Skeletal muscle tissue (tissue), 4 donors: ENCODE results near the gene ST7. TPM values are rescaled to one million over a fixed set of nuclear protein-coding genes. Genes with fewer than 3 reads are reported as not detected.

Experiments used
- H3K27ac ChIP-seq: one replicate; pipeline ENCODE4 v1.7.0; 2013; ENCODE audit warnings: mild to moderate bottlenecking, low read depth, low read length, inconsistent platforms
- H3K27me3 ChIP-seq, 3 donors: one replicate each; pipeline ENCODE4 v1.7.0; 2013; ENCODE audit warnings: low read length in 3 of 3; ENCODE audit not compliant: control insufficient read depth in 3 of 3, insufficient read depth in 3 of 3
- H3K36me3 ChIP-seq, 3 donors: one replicate each; pipeline ENCODE4 v1.7.0; 2013; ENCODE audit warnings: low read length in 3 of 3; ENCODE audit not compliant: control insufficient read depth in 3 of 3, insufficient read depth in 3 of 3
- H3K4me1 ChIP-seq, 3 donors: one replicate each; pipeline ENCODE4 v1.7.0; 2013; ENCODE audit warnings: low read length in 3 of 3, mild to moderate bottlenecking in 3 of 3; ENCODE audit not compliant: control insufficient read depth in 3 of 3, insufficient read depth in 3 of 3
- H3K4me3 ChIP-seq, 3 donors: one replicate each; pipeline ENCODE4 v1.7.0; 2013; ENCODE audit warnings: low read length in 3 of 3
- H3K9ac ChIP-seq, 3 donors: one replicate each; pipeline ENCODE4 v1.7.0; 2013; ENCODE audit warnings: low read length in 3 of 3, mild to moderate bottlenecking in 3 of 3, moderate library complexity in 2 of 3, low read depth in 1 of 3
- H3K9me3 ChIP-seq, 3 donors: one replicate each; pipeline ENCODE4 v1.7.0; 2013; ENCODE audit warnings: low read length in 3 of 3; ENCODE audit not compliant: control insufficient read depth in 3 of 3
- total RNA-seq: library from RNA; depleted of rRNA; stranded (reverse); fragments of >200 nt; gene quantifications from one replicate; pipeline ENCODE4 v1.2.3, GENCODE V29; 2014
- donor health status: Osteomylitis.

Gene ST7
- total RNA-seq, 1 donor from 2014 or later, result 23.0 TPM

GRCh38 chr7:117095055-117095454 is 141.8 kb downstream of the ST7 start:
- Histone ChIP-seq H3K4me1 (peaks cover 8 to 17% (median 9%) of the 10 kb centered on the region in 3 donors), H3K9me3 (no peaks in the 10 kb centered on the region), H3K4me3 (no peak overlapping the region), H3K27ac (no peak overlapping the region), H3K27me3 (no peaks in the 10 kb centered on the region), H3K36me3 (no peaks in the 10 kb centered on the region), H3K9ac (no peak overlapping the region)

GRCh38 chr7:117096330-117096729 is 143.0 kb downstream of the ST7 start:
- no peak overlapping the region for H3K27ac ChIP-seq
- H3K4me1 ChIP-seq, result peaks cover 2 to 9% (median 6%) of the 10 kb centered on the region in 3 donors
- no peak overlapping the region for H3K4me3 ChIP-seq
- no peak overlapping the region for H3K9ac ChIP-seq
- no peaks in the 10 kb centered on the region for H3K36me3 ChIP-seq
- H3K27me3 ChIP-seq, result no peaks in the 10 kb centered on the region
- no peaks in the 10 kb centered on the region for H3K9me3 ChIP-seq

GRCh38 chr7:117096942-117097341 is 143.6 kb downstream of the ST7 start:
- Histone ChIP-seq H3K27ac (no peak overlapping the region), H3K9ac (no peak overlapping the region), H3K4me1 (peaks cover 2 to 6% (median 2%) of the 10 kb centered on the region in 3 donors), H3K36me3 (no peaks in the 10 kb centered on the region), H3K27me3 (no peaks in the 10 kb centered on the region), H3K4me3 (no peak overlapping the region), H3K9me3 (no peaks in the 10 kb centered on the region)

- Histone ChIP-seq H3K4me1 (peaks cover 2 to 4% (median 2%) of the 10 kb centered on the region in 3 donors), H3K36me3 (no peaks in the 10 kb centered on the region), H3K27ac (no peak overlapping the region), H3K4me3 (no peak overlapping the region), H3K9me3 (no peaks in the 10 kb centered on the region), H3K27me3 (no peaks in the 10 kb centered on the region), H3K9ac (no peak overlapping the region)
Measured at GRCh38 chr7:117097860-117098259, 144.6 kb downstream of the ST7 start.

- Histone ChIP-seq H3K27ac (no peak overlapping the region), H3K9ac (no peak overlapping the region), H3K4me1 (peaks cover 2 to 4% (median 2%) of the 10 kb centered on the region in 3 donors), H3K27me3 (no peaks in the 10 kb centered on the region), H3K9me3 (no peaks in the 10 kb centered on the region), H3K36me3 (peaks cover 0 to 2% (median 0%) of the 10 kb centered on the region in 3 donors), H3K4me3 (no peak overlapping the region)
Measured at GRCh38 chr7:117098457-117098856, 145.2 kb downstream of the ST7 start.

GRCh38 chr7:117101026-117101425 is 147.7 kb downstream of the ST7 start:
- no peak overlapping the region for H3K9ac ChIP-seq
- no peaks in the 10 kb centered on the region for H3K27me3 ChIP-seq
- peaks cover 0 to 3% (median 0%) of the 10 kb centered on the region in 3 donors for H3K36me3 ChIP-seq

GRCh38 chr7:117110480-117111315 is 157.4 kb downstream of the ST7 start:
- Histone ChIP-seq H3K27me3 (no peaks in the 10 kb centered on the region), H3K9me3 (no peaks in the 10 kb centered on the region), H3K27ac (peak overlapping the region; percentile 16), H3K9ac (peak overlapping the region; percentile 28 to 61 (median 39)), H3K4me3 (peak overlapping the region in 1 of 3 donors; percentile 8), H3K4me1 (peaks cover 28 to 37% (median 28%) of the 10 kb centered on the region in 3 donors), H3K36me3 (no peaks in the 10 kb centered on the region)

More at GRCh38 chr7:117101026-117101425, 147.7 kb downstream of the ST7 start:
- no peaks in the 10 kb centered on the region for H3K9me3 ChIP-seq
- H3K27ac ChIP-seq, result no peak overlapping the region
- H3K4me3 ChIP-seq, result no peak overlapping the region
- no peaks in the 10 kb centered on the region for H3K4me1 ChIP-seq

- Histone ChIP-seq H3K9ac (no peak overlapping the region), H3K4me1 (peaks cover 28 to 37% (median 28%) of the 10 kb centered on the region in 3 donors), H3K27ac (no peak overlapping the region), H3K27me3 (no peaks in the 10 kb centered on the region), H3K4me3 (no peak overlapping the region), H3K9me3 (no peaks in the 10 kb centered on the region), H3K36me3 (no peaks in the 10 kb centered on the region)
Measured at GRCh38 chr7:117111535-117111934, 158.2 kb downstream of the ST7 start.

GRCh38 chr7:117112640-117113039 is 159.3 kb downstream of the ST7 start:
- Histone ChIP-seq H3K4me1 (peaks cover 28 to 37% (median 28%) of the 10 kb centered on the region in 3 donors), H3K4me3 (no peak overlapping the region), H3K9me3 (no peaks in the 10 kb centered on the region), H3K36me3 (no peaks in the 10 kb centered on the region), H3K9ac (no peak overlapping the region), H3K27me3 (no peaks in the 10 kb centered on the region), H3K27ac (no peak overlapping the region)

- peak overlapping the region; percentile 62 for H3K27ac ChIP-seq
- no peak overlapping the region for H3K9ac ChIP-seq
- H3K4me1 ChIP-seq, result peaks cover 28 to 37% (median 28%) of the 10 kb centered on the region in 3 donors
Measured at GRCh38 chr7:117113871-117114270, 160.6 kb downstream of the ST7 start.

More at GRCh38 chr7:117113871-117114270, 160.6 kb downstream of the ST7 start:
- H3K27me3 ChIP-seq, result no peaks in the 10 kb centered on the region
- H3K9me3 ChIP-seq, result no peaks in the 10 kb centered on the region
- no peaks in the 10 kb centered on the region for H3K36me3 ChIP-seq
- peak overlapping the region in 1 of 3 donors; percentile 3 for H3K4me3 ChIP-seq
